AG08395 (cell line): ENCODE measurements around the gene NKIRAS2.

Experiments used
- DNase-seq: peaks from one replicate; pipeline ENCODE4 v3.0.0; 2012; ENCODE audit warnings: mixed read lengths, low spot score

The NKIRAS2 gene

DNA sequence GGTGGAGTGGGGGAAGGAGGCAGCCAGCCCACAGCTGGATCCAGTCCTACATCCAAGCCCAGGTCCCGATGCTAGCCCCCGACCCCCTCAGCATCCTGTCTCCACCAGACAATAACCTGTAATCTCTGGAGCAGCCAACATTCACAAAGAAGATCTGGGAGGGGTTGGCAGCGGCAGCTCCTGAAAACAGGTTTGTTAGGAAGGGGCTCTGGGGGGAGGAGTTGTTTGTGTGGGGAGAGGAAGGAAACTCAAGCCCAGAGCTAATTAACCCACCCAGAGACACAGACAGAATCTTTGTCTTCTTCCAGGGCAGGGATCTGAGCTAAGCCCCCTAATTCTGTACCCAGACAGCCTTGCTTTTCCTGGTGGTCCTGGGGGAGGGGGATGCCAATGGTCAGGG lies 35.1 kb downstream of the NKIRAS2 start:
- DNase-seq, result no peak

GRCh38 chr17:42055496-42055895 lies 35.6 kb downstream of the NKIRAS2 start:
- DNase-seq, result no peak

- no peak for DNase-seq
Measured at GRCh38 chr17:42056635-42057034, 36.7 kb downstream of the NKIRAS2 start.

DNA sequence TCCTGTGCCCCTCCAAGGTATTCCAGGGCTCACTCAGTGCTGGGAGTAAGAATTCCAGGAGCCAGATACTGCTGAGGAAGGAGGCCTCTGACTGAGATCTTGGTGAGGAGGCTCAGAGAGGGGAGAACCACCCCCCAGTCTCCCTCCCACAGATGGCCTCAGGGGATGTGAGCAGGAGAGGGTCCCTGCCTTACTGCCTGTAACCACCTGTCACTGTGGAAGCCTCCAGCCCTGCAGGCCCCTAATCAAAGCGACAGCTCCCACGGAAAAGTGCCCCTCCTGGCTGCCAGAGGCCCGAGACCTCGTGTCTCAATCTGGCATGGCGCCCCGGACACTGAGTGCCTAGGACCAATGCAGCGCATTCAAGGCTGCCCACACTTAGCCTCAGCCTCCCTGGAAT lies 38.2 kb downstream of the NKIRAS2 start:
- DNase-seq, result no peak

DNA sequence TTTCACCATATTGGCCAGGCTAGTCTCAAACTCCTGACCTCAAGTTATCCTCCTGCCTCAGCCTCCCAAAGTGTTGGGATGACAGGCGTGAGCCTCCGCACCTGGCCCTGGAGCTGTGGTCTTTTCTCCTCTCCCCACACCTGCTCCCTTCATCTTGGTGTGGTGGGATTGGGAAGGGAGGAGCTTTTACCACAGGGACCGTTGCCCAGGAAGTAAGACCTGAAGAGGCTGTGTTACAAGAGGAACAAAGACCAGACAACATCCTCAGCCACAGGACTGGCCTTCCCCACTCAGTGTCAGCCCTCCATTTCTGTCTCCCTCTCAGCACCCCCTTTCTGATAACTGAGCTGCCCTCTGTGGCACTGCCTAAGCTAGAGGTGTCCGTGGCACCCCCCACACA lies 39.9 kb downstream of the NKIRAS2 start:
- DNase-seq, result no peak

DNA sequence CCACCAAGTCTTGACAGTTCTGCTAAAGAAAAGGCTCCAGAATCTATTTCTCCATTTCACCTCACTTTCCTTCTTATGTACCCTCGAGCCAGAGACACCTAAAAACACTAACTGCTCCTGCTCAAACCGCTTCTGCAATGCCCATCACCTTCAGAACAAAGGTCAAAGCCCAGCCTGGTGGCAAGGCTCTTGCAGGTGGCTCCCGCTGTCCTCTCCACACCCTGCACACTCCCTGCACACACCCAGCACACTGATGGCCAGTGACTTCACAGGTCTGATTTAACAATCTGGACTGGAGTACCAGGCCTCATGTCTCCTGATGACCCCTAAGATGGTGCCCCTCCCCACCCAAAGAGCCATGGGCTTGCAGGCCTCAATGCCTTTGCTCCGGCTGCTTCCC lies 40.3 kb downstream of the NKIRAS2 start:
- no peak for DNase-seq

GRCh38 chr17:42061646-42062487 lies 42.0 kb downstream of the NKIRAS2 start:
- no peak for DNase-seq

DNA sequence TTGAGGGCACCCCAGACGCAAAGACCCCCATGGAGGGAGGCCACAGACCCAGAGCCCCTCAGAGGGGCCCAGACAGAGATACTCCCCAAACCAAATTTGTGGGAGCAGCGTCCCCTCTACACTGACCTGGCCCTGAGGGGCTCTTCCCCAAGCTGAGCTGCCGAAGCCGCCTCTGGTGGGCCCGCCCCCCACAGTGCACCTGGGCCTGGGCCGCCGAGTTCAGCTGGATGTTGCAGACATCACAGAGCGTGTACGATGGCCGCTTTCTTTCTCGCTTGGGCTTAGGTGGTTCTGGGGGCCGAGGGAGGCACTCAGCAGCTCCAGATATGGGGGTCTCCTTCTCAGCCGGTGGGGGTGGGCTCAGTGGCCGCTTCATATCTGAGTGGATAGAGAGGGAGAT lies 42.8 kb downstream of the NKIRAS2 start:
- DNase-seq, result no peak

- DNase-seq, result no peak
Measured at GRCh38 chr17:42065201-42065600, 45.3 kb downstream of the NKIRAS2 start.

- DNase-seq, result peak; percentile 60
Measured at GRCh38 chr17:42067371-42068091, 47.6 kb downstream of the NKIRAS2 start.

DNA sequence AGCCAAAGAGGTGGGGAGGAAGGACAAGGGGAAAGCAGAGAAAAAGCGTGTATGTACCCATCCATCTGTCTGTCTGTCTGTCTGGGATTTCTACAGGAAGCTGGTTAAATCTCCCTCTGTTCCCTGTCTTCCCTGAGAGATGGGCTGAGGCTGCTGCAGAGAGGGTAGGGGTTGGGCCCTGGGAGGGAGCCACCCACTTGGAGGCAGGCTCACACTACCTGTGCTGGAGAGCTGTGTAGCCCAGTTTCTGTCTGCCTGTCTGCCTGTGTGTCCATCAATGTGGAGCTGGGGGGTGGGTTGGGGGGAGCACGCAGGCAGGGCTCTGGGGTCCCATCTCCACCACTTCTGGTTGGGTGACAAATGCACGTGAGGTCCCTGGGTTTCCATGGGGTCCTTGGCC lies 49.1 kb downstream of the NKIRAS2 start:
- DNase-seq, result no peak

GRCh38 chr17:42071810-42072209 lies 51.9 kb downstream of the NKIRAS2 start:
- DNase-seq, result no peak

- no peak for DNase-seq
Measured at GRCh38 chr17:42072323-42073187, 52.7 kb downstream of the NKIRAS2 start.
